RCC 7860 (cell line): ENCODE measurements around the gene ANKRD62.
A peak's percentile ranks its signal among the peaks of the same experiment; 100 is the strongest.

Experiments used
- DNase-seq: peaks from one replicate; pipeline ENCODE4 v3.0.0-alpha.2; 2015; ENCODE audit warnings: low spot score
- FAIRE-seq: peaks from 2 replicates; lab custom pipeline; 2012; peaks lifted over from hg19 to GRCh38; lab: Jason Lieb, UNC

The ANKRD62 gene

GRCh38 chr18:12093520-12094257 is at the start of gene ANKRD62:
ANKRD62 (plus strand) TSS chr18:12093843; CDS start chr18:12094018, 175 bp downstream.
- no peak for DNase-seq

GRCh38 chr18:12044591-12044990 is 49.1 kb upstream of the ANKRD62 start:
- DNase-seq (no peak), FAIRE-seq (no peak)

More at GRCh38 chr18:12093520-12094257, at the start of gene ANKRD62:
- FAIRE-seq: no peak

GRCh38 chr18:12046046-12046750 is 47.4 kb upstream of the ANKRD62 start:
- FAIRE-seq (no peak), DNase-seq (no peak)

- DNase-seq (no peak), FAIRE-seq (no peak)
Observed at GRCh38 chr18:12046751-12047335, 46.8 kb upstream of the ANKRD62 start.

- FAIRE-seq: no peak
Observed at GRCh38 chr18:12048010-12048826, 45.4 kb upstream of the ANKRD62 start.

GRCh38 chr18:12048827-12049175 is 44.8 kb upstream of the ANKRD62 start:
- peak; percentile 79 for FAIRE-seq

More at GRCh38 chr18:12048010-12048826, 45.4 kb upstream of the ANKRD62 start:
- no peak for DNase-seq

GRCh38 chr18:12049978-12050811 is 43.4 kb upstream of the ANKRD62 start:
- FAIRE-seq (no peak), DNase-seq (no peak)

More at GRCh38 chr18:12048827-12049175, 44.8 kb upstream of the ANKRD62 start:
- peak; percentile 64 for DNase-seq

GRCh38 chr18:12052866-12053265 is 40.8 kb upstream of the ANKRD62 start:
- FAIRE-seq (no peak), DNase-seq (no peak)

- no peak for DNase-seq
- no peak for FAIRE-seq
Observed at GRCh38 chr18:12053289-12053688, 40.4 kb upstream of the ANKRD62 start.

GRCh38 chr18:12056034-12056883 is 37.4 kb upstream of the ANKRD62 start:
- no peak for DNase-seq
- FAIRE-seq: no peak

GRCh38 chr18:12056884-12057402 is 36.7 kb upstream of the ANKRD62 start:
- FAIRE-seq: no peak
- DNase-seq: no peak

GRCh38 chr18:12057419-12058039 is 36.1 kb upstream of the ANKRD62 start:
- DNase-seq (no peak), FAIRE-seq (no peak)

- no peak for FAIRE-seq
Observed at GRCh38 chr18:12059334-12060181, 34.1 kb upstream of the ANKRD62 start.

GRCh38 chr18:12060182-12060870 is 33.3 kb upstream of the ANKRD62 start:
- DNase-seq (peak; percentile 21), FAIRE-seq (no peak)

More at GRCh38 chr18:12059334-12060181, 34.1 kb upstream of the ANKRD62 start:
- no peak for DNase-seq

GRCh38 chr18:12061685-12062084 is 32.0 kb upstream of the ANKRD62 start:
- DNase-seq (no peak), FAIRE-seq (no peak)

GRCh38 chr18:12062974-12063373 is 30.7 kb upstream of the ANKRD62 start:
- DNase-seq (no peak), FAIRE-seq (no peak)
